Stimulated activated CD4-positive, alpha-beta T cell treated with anti-CD3 and anti-CD28 coated beads, Interleukin-12 subunit alpha, Interleukin-12 subunit beta, amount 100 ng/mL, for 48 hours (primary cell): ENCODE data around the gene HINT3.
"Not testable (repeated sequence)": the region's sequence is repeated elsewhere in the genome, so short reads cannot be mapped to it uniquely, and the experiment has no call there.

Experiments
- DNase-seq, 3 donors: peaks; one replicate each; pipeline ENCODE4 v3.0.0-alpha.2; 2020; ENCODE audit warnings: low read depth in 2 of 3, low spot score in 1 of 3

HINT3 gene

DNA sequence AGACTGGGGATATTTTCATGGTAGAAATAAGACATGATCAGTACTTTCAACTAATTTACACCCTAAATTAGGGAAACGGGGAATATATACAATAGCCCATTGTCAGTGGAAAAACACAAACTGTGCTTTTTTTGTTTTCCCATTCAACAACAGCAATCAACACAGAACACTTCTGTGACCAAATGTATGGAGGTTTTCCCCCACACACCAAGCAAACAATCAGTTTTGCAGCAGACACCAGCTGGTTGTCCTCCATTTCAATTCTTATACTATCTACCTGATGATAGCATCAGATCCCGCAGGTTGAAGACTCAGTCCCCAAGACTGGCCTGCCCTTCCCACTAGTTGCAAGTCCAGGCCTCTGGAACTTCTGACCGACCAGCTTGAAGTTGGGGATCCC, 4.5 kb downstream of the HINT3 start:
- no peak for DNase-seq

DNA sequence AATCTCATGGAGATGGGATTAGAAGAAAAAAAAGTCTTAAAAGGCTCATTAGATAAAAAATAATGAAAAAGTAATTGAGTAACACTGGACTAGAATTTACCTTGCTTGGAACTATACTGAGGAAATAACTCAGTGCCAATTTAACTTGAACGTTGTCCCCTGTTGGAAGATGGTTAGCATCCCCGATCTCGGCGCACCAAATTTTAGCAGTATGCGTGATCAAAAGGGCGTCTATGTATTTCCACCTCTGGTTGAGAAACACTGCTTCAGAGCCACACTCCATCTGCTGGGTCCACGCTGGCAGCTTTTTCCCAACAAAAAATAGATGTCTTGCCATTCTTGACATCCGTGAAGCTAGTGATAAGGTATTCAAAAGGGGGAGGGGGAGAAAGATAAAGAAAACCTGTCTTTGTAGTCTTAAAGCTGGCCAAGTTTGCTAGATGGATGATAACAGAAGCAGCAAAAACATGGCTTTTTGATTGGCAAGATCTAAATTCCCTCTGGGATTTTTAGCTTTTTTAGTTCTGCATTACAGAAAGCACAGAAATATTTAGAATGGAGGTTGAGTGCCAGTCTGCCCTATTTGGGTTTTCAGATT, 6.4 kb downstream of the HINT3 start:
- no peak for DNase-seq

DNA sequence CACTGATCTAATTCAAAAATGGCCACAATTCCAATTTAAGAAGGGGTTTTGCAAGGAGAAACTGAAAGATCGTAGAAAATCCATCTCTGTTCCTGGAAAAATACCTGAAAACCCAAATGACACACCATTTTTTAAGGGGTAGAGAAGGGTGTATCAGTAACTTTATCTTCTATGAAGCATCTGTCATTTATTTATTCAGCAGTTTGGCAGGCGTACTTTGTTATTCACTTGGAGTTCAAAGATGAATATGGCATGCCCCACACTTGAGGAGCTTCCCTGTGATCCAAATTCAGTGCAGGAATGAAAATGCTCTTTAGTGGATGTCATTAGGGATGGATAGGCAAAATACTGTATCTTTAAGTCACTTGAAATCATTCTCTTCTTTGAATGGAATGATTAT, 7.2 kb downstream of the HINT3 start:
- no peak for DNase-seq

DNA sequence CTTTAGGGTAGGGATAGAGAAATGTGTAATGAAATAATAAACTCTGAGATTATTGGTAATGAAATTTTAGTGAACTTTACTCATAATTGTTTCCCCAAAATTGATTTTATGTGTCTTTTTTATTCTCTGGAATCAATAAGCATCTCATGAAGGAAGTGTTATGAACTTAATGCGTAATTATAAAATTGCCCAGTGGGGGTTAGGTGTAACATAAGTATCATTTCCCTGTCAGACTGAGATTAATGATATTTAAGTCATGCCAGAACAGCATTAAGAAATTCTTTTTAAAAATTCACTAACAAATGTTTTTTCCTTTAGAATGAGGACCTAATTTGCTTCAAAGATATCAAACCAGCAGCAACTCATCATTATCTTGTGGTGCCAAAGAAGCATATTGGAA, 10.0 kb downstream of the HINT3 start:
- DNase-seq = no peak

DNA sequence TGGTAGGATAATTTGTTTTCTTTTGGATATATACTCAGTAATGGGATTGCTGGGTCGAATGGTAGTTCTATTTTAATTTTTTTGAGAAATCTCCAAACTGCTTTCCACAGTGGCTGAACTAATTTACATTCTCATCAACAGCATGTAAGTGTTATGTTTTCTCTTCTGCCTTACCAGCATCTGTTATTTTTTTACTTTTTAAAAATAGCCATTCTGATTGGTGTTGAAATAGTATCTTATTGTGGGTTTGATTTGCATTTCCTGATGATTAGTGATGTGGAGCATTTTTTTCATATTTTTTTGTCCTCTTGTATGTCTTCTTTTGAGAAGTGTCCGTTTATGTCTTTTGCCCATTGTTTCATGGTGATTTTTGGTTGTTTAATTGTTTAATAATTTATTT, 11.9 kb downstream of the HINT3 start:
- DNase-seq = no peak

DNA sequence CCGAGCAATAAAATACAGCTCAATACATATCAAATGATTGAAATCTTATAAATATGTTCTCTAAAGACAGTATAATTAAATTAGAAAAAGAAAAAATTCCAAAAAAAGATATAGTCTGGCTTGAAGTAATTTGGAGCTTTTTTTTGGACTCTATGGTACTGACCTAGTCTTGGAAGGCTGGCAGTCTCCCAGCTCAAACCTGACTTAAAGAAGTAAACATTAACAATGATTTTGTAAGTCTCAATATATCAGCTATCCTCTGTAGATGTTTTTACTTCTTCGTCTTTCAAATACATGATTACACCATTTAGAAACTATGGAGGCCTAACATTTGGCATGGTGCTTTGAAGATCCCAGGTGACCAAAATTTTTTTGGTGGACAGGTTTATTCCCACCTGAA, 14.2 kb downstream of the HINT3 start:
- DNase-seq = no peak

DNA sequence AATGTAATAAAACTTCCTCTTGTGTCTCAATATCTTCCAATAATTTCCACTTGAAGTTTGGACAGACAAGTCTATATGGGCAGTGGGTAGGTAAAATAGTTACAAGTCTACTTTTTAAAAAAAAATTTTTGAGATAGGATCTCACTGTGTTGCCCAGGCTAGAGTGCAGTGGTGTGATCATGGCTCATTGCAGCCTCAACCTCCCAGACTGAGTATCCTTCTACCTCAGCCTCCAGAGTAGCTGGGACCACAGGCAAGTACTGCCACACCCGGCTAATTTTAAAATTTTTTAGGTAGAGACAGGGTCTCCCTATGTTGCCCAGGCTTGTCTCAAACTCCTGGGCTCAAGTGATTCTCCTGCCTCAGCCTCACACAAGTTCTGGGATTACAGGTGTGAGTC, 15.9 kb downstream of the HINT3 start:
- DNase-seq = not testable (repeated sequence)

DNA sequence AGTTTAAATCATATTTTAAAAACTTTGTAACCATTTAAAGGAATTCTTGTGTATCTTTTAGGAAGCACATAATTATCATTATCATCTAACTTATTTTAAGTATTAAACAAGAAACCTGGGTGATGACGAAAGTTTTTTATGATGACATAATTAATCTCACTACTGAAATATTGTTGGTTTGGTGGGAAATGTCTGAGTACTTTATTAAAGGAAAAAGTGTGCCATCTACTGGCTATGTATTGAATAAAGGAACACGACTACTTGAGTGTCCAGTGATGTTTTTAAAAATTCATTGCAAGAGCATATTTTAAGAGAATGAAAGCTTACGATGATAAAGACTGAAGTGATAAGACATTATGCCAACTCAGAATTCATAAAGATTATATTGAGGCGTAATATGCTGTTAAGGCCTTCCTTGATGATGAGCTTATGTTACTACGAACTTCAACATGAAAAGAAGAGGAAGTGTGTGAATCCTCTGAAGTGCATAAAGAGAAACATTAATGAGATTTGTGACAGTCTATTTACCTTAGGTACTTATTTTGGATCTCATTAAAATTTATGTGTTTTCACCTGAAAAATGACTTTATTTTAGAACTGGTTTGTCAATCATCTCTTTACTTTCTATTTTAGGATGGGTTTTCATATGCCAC, 17.8 kb downstream of the HINT3 start:
- DNase-seq = no peak

DNA sequence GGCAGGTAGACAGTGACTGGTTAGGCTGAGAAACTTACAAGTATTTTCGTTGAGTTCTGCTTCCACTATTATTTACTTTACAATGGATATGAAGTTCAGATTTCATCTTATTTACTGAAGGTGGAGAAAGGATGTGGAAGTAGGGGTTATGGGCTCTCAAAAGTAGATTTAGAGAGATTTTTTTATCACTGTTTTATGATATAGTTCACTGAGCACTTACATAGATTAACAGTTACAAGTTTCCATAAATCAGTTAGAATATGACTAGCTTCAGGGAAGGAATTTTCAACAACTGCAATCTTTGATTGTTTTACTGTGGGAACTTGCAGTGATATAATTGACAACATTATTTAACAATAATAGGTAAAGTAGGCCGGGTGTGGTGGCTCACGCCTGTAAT, 22.5 kb downstream of the HINT3 start:
- no peak for DNase-seq

DNA sequence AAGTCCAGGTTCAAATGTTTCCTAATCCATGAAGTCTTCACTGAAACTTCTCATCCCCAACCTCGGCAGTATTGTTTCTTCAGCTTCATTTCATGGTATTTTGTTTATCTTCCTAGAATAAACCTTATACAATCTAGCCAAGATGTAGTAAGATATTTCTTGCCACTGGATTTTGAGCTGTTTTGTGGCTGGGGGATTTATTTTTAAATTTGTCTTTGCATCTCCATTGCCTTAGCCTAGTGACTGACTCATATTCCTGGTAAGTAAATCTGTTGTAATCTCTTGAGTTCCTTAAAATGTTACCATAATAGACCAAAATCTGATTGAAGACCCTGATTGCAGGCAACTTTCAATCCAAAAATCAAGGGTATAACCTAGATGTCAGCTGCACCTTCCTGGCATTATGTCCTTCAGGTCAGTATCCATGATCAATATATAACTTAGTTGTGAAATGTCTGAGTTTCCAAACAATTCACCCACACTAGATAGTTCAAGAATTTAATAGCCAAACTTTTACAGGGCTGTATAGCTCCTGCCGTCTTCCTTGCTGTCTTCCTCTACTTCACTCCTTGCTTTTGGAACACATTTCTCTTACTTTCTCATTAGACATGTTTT, 25.1 kb downstream of the HINT3 start:
- DNase-seq = no peak

DNA sequence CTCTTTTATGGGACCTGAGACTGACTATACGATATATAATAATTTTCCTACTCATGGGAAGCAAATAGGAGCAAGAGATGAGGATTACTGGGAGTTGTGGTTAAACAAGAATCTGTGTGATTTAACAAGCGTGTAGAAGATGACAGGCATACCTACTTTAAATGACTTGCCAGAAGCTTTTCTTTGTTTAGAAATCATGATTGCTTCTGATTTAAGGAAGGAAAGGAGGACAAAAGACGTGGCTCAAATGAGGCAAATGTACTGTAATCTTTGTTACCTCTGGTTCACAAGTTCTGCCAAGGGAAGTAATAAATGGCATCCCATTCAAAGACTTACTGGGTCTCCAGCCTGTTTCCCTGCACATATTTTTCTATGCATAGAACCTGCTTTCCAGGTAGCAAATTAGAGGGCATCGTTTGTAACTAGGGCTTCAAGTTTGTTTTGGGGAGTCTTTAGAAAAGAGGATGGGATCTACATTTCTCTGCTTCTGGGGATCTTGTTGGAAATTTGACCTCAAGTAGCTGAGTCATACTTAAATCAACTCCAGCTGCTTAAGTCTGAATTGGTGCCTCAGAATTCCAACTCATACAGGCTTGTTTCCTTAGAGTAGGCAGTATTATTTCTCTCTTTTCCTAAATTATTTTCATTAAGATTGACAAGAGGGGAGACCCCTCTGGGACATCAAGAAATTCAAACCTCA, 26.8 kb downstream of the HINT3 start:
- DNase-seq = no peak

DNA sequence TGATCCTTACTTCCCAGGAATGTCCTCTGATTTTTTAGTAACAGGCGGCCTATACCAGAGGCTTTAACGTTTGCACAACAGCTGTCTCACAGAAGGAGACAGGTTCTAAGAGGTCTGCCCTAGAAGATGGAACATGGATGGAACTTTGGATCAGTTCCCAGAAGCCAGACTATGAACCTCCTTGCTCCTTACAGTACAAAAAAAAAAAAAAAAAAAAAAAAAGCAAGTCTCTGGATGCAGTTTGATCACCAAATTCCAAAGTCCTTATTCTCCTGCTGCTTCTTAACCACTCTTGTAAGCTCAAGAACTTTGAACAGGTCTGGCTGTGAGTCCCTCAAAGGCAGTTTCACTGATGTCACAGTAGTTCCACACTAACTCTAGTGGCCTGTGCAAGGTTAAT, 27.7 kb downstream of the HINT3 start:
- DNase-seq = no peak

DNA sequence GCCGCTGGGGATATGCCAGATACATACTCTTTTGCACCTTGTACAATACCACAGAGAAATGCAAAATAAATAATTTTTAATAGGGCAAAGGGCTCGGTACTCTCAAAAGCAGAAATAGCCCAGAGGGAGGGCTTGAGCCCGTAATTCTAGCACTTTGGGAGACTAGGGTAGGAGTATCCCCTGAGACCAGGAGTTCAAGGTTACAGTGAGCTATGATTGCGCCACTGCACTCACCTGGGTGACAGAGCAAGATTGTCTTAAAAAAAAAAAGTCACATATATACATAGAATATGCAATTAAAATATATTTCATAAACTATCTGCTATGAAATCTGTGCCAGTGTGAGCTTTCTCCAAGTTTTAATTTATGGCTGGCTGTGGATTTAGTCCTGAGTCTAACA, 29.0 kb downstream of the HINT3 start:
- no peak for DNase-seq

DNA sequence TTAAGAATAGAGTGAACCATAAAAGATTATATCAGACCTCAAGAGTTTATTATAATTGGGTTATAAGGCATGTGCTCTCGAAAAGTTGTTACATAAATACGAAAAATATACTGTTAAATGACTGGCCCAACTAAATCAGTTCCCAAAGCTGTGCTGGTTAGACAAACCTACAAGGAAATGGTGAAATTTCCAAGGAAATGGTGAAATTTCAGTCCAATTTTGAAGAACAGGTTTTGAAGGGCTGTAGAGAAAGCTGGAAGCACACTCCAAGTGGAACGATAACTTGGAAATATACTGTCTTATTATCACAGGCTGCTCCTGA, 29.4 kb downstream of the HINT3 start:
- DNase-seq = no peak

DNA sequence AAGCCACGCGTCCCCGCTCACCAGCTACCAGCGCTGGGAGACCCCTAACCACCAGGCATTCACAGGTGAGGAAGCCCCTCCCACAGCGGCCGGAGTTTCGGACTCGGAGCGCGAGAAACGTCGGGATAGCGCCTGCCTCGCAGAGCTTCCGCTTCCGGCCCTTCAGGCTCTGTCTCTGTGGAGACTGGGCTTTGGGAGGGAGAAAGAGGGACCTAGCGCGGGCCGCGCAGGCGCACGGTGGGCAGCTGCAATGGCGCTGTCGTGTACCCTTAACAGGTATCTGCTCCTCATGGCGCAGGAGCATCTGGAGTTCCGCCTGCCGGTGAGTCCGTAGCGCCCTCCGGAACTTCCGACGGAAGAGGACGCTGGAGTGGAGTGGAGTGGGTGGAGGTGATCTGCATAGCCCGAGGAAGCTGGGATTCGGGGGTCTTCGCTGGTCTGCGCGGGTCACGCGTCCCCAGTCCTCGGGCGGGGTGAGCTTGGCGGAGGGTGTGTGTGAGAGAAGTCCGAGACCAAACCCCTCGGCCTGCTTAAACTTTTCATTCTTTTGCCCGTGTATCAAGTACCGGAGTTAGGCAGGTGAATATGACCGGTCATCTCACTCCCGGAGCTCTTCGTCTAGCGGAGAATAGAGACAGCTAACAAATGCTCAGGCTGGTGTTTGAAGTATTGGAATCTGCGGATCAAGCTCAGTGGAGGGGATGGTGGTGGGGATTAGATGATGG, 29.9 kb downstream of the HINT3 start, which contains the start of gene TRMT11:
Gene TRMT11, plus strand, starts transcription at position 240 of the 725 bp plus-strand sequence. Its CDS starts 11 bp downstream, at position 251.
- peak; percentile 78 to 82 (median 79) for DNase-seq

DNA sequence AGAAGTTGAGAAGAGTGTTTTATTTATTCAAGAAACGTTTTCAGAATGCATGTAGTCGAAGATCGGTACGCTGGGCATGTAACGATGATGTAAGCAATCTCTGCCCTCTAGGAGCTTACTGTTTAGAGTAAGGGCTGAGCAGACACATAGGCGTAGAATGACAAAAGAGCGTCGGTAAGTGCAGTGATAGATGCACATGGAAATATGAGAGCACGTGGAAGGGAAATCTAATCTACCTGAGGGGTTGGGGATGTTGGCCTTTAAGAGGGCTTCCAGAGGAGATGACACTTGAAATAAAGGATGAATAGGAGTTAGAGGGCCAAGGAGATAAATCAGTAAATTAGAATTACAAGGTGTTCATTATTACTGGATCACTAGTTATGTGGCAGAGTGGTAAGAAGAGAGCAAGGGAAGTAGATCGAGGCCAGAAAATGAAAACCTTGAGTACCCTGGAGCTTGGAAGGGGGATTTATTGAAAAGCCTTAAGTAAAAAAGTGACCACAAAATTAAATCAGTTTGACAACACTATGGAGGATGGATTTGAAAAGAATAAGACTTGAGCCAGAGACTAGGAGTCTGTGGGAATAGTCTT, 30.6 kb downstream of the HINT3 start:
- DNase-seq = peak in 1 of 3 donors; percentile 1

DNA sequence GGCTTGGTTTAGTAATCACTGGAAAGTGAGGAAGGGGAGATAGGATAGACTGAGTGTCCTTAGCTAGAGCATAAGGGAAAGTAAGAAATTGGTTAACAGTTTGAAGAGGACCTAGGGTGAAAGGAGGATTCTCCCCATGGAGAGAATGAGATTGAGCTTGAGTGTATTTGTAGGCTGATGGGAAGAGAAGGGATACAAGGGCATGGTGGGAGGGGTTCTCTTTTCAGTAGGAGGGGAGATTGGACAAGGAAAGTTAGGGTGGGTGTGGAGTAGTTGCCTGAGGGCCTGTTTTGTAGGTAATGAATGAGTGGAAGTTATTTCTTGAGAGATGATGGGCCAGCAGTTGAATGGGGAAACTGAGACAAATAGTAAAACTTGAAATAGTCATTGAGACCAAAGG, 31.7 kb downstream of the HINT3 start:
- no peak for DNase-seq

DNA sequence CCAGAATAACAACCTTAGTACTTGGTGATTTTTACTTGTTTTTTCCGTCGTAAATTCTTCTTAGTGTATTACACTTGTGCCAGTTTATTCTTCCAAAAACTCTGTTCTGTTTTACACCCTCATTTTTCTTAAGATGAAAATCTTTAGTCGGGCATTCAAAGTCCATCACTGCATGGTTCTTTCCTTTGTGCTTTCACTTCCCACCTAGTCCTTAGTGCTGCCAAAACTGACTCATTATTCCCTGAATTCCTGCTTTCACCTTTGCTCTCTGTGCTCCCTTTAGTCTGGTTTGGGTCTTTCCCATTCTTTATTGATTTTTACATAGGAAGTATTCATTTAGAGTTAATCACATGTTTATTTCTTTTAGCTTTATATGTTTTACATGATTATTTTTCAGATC, 33.1 kb downstream of the HINT3 start:
- no peak for DNase-seq

DNA sequence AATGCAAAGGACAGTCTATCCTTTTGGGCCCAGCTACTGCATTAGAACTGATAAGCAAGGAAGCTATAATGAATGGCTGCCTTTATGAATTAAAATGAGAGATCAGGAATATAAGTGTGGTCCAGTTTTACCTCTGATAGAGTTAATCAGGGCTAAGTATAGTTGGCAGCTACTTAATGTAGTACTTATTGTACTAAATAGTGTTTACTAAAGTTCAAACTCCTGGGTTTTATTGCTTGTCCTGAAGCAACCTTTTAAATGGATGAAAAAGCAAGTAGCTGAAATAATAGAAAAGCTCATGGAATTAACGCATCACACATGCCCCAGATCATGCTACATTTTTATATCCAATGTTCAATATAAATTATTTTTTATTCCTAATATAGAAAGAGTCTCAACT, 35.1 kb downstream of the HINT3 start:
- DNase-seq = no peak

DNA sequence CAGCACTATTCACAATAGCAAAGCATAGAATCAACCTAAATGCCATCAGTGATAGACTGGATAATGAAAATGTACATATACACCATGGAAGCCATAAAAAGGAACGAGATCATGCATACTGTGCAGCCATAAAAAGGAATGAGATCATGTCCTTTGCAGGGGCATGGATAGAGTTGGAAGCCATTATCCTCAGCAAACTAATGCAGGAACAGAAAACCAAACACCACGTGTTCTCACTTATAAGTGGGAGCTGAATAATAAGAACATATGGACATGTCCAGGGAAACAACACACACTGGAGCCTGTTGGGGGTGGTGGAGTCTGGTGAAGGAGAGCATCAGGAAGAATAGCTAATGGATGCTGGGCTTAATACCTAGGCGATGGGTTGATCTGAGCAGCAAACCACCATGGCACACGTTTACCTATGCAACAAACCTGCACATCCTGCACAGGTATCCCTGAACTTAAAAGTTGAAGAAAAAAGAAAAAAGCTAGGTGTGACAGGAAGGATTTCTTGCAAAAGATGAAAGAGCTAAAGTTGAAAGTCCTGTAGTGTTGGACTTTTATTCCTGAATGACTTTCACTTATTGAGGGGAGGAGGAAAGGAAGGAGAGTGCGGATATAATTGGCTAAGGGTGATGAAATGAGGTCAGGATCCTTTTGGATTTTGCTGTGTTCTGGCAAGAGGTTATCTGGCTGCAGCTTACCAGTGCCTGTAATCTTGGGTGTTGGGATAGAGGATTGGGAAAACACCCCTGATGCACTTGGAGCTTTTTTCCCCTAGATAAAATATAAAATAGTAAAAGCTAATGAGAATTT, 38.3 kb downstream of the HINT3 start:
- no peak for DNase-seq
